ENCODE measurements around the gene FAM135A.
A peak's percentile ranks its signal among the peaks of the same experiment; 100 is the strongest.
"Not testable (repeated sequence)": the region's sequence is repeated elsewhere in the genome, so short reads cannot be mapped to it uniquely, and the experiment has no call there.

Gene FAM135A

DNA sequence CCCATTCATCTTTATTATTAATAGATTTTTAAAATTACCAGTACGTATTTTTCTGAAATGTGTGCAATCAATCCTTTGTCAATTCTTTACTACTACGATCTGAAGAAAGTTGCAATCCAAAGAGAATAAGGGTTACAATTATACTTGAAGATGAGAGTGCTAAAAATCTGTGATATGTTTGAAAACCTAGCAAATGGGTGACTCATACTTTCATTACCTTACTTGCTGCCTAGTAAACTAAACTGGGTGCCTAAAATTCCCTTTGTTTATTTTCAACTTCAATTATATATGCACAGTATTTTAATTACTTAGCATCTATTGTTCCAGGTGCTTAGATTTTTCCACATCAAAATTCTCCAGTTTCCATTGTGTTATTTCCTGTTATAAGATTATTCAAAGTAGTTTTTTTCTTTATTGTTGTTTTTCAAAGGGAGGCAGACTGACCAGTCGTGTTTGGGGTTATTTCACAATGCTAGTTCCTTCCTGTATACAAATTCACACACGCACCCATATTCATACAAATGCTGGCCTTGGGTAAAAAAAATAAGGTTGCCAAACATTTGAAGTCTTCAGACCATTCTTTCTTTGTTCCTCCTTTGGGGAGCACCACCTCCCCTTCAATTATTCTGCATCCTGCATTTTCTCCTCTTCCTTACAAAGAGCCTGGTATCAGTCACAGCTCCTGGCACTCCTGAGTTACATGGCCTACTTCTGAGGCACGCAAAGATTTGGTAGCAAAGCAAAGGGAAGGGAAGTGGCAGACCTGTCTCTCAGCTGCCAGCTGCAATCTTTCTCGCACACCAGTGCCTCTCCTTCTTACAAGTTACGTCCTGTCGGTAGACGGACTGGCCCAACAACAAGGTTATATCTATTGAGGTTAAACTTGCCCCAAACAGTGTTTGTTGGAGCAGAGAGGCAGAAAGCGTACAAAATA lies 16.2 kb upstream of the FAM135A start:
- no peak for DNase-seq (ENCODE audit: low read depth)

DNA sequence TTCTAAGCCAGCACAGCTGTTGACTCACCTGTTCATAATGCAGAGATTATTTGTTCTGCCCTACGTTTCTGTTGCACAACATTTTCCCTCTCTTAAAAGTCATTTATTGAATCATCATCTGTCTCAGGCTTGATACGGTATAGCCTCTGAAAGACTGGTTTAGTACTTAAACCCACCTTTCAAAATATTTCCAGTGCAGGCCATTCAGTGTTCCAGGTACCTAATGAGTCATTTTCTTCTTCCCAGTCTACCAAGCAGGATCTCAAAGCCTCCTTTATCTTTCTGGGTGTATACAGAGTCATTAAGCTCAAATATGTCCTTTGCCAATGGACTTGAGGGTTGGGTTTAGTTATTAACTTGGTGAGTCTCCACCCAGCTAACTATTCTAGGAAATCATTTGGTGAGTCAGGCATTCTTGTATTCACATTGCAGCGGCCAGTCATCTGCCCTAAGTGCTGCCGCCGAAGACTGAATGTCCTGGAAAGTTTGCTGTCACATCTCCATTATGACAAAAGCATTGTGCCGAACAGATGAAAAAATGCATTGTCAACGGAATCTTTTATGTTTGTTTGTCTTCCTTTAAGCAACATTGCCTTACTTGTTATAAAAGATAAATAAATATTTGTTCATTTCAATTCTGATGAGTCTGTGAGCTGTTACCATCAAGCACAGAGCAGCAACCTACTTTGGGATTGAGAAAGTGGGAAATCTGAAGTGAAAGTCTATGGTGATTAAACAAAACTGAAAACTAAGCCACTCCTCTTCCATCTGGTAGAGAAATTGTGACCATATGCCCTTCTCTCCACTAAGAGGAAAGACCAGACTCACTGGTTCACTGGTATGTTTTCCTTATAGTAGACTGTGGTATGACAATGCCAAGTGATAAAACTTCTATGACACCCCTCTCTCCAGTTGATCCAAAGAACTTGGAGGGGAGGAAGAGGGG lies 14.3 kb upstream of the FAM135A start:
- DNase-seq (ENCODE audit: low read depth) = peak; percentile 31

DNA sequence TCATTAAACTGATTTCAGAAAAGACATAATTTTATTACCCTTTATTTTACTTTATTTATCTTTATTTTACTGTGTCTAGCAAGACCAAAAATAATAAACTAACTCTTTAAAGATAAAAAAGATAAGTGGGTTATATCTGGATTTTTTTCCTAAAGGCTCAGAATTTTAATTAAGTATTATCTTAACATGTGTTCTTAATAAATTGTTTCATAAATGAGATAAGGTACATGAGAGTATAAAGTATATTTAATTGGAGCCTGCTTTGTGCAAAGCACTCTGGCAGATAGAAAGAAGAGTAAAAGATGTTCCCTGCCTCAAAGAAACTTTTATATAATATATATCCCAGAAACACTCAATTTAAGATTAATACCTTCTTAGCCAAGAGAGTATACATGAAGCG lies 8.7 kb upstream of the FAM135A start:
- no peak for DNase-seq (ENCODE audit: low read depth)

DNA sequence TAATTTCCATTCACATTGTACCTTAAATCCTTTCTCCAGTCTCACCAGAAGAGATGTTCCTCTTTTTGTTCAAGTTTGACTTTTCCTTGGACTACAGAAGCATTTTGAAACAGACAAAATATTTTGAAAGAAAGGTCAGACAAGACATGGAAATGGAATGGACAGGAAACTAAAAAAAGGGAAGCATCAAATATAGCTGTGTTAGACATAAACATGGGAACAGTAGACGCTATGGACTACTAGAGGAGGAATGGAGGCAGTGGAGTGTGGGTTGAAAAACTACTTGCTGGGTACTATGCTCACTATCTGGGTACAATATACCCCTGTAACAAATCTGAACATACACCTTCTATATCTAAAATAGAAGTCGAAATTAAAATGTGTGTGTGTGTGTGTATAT lies 4.1 kb upstream of the FAM135A start:
- no peak for DNase-seq (ENCODE audit: low read depth)

DNA sequence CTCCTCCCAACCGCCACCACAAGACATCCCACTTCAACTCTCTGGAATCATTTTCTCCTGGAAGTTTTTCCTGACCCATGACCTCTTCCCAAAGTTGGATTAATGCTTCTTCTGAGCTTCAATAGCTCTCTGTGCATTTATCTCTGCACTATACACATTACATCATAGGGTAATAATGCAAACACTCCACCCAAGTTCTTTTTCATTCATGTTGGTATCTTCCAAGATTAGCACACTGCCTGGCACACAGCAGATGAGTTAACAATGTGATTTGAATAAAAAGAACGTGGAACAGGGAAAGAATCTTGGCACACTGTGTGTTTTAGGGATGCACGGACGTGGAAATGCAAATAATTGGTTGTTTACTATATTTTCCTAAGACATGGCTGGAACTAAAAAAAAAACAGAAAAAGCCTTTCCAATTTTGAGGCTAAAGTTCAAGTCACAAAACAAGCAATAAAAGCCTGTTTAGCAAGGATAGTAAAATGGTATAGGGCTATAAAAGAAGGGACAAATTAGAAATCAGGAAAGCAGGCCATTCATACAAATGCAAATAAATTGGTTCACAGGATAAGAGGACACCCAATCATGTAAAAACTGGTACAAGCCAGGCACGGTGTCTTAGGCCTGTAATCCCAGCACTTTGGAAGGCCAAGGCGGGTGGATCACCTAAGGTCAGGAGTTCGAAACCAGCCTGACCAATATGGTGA lies 1.6 kb upstream of the FAM135A start:
- DNase-seq (ENCODE audit: low read depth) = no peak

DNA sequence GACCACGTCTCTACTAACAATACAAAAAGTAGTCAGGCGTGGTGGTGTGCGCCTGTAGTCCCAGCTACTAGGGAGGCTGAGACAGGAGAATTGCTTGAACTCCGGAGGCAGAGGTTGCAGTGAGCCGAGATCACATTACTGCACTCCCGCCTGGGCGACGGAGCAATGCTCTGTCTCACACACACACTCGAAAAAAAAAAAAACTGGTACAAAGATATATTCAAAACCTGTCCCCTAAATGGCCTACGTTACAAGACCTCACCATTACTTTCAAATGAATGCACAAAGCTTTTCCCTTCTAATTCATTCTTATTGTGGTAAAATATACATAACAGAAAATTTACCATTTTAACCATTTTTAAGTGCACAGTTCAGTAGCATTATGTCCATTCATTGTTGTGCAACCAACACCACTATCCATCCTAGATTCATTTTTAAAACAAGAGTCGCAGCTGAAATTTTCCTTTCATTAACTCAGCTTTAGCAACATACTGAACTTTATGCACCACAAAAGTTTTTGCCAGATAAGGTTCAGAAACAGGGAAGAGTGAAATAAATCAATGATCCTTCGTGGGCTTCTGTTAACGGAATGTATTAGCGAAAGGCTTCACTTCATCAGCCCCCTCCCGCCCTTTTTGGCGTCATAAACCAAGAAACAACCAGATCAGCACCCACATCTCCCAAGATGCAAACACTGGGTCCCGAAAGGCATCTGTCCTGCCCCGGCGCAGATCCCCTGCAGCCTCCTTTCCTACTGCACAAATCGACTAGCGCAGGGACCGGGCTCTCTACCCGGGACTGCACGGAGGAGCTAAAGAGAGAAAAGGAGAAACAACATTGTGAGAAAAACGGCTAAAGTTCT lies 825 bp upstream of the FAM135A start:
- DNase-seq (ENCODE audit: low read depth) = no peak

DNA sequence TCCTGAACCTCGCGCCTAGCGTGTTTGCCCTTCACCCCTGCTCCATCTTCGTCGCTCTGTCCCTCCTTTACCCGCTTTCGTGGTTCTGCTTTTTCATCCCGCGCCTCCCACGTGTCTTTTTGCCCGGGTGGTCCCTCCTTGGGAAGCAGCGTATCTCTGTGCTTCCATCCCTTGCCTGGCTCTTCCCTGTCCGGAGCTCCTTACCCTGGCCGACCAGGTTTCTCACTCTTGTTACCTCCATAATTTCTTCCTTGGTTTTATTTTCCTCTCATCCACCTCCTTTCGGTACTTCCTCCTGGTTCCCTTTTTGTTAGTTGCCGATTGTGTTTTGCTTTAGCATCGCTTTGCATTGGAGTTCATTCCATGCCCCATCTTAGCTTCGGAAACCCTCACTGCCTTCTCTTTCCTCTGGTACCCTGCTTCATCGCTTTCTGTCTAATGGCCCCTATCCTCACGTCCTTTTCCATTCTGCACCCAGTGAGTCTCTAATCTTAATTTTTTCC lies 735 bp downstream of the FAM135A start:
- no peak for DNase-seq (ENCODE audit: low read depth)

DNA sequence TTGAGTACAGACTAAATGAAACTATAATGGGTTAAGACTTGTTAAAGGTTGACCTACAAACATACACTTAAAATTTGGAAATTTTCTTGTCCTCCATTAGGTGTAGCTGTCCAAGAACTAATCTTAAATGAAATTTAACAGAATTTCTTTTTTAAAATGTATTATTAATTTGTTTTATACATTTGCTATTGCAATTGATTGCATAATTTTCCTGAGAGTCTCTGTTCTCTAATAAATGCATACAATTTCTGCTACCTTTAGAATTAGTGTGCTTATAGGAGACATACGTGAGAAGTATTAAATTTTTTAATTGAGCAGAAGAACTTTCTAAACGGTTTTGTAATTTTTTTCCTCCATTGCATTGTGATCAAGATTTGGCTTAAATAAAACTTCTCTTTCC lies 1.5 kb downstream of the FAM135A start:
- DNase-seq (ENCODE audit: low read depth) = no peak

DNA sequence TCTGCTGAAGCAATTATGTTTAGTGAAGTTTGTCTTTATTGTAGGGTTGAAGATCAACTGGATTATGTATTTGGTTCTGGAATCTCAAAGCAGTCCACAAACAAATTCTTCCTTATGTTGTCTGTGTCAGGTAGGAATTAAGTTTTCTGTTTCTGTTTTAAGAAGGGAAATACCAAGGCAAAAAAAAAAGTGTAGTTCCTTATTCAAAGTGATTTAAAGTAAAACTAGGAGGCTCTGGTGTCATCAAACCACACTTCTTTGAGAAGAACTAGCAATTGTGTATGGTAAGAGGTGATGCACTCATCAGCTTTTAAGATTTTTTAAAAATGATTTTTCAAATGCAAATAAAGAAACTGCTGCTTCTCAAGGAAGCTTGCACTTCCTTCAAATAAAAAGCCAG lies 1.9 kb downstream of the FAM135A start:
- DNase-seq (ENCODE audit: low read depth) = no peak

DNA sequence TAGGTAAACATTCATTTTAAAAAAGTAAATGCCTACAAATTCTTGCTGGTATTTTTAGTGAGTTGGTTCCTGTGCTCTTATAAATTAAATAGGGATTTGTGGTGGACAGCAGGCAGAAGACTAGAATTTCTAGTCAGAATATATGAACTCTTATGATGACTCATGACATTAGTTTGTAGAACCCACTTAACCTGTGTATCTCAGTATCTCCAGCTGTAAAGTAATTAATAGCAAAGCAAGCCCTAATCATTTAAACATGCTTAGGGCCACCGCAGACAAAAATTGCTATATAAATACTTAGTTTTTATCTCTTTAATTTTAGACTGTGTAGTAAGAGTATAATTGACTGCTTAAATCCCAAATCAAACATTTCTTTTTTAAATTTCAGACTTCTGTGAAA lies 2.4 kb downstream of the FAM135A start:
- DNase-seq (ENCODE audit: low read depth) = no peak

DNA sequence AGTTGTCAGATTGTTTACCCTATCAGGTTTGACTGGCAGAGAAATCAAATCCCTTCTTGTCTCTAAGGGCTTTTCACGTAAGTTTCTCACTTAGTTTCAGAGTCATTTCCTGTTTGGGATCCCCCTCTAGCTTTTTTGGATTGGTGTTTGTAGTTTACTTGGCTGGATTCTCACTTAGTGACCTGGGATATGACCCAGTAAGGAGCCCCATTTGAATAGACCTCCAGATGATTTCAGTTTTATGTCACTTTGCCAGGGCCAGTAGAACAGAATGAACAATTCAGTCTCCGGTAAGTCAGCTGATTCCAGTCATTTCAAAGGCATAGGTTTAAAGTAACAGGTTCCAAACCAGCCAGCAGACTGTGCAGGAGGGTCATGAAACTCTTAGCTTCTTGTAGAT lies 8.2 kb downstream of the FAM135A start:
- no peak for DNase-seq (ENCODE audit: low read depth)

DNA sequence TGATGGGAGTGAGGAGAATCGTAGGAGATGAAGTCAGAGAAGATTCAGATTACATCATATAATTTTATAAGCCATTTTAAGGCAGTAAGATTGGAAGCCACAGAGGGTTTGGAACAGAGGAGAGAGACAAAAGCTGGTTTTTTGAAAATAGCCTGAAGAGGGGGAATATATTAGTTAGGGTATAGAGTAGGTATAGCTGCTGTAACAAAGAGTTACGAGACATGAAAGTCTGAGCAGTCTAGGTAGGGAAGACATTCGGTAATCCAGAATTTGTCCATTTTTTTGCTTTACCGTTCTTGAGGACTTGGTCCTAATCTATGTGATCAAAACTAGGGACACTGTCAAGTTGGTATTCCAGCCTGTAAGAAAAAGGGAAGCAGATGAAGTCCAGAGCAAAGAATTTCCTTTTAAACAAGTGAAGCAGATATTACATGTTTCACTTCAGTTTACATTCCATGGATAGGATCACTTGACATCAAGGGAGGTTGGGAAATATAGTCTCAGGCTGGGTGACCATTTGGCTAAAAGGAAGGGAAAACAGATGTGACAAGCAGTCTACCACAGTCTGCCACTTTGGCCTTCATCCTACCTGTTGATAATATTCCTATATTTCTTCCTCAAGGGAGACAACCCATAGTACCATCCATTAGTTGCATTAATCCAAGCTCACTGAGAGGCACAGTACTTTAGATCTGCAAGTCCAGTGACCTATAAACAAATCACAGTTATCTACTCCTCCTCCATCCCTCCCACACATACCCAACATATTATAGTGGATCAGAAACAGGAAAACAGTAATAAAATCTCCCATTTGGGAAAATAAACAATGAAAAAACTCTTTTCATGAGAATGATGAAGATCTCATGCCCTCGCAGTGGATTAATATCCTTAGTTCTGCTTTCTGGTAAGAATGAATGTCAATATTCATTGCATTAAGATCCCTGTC lies 10.2 kb downstream of the FAM135A start:
- peak; percentile 8 for DNase-seq (ENCODE audit: low read depth)

DNA sequence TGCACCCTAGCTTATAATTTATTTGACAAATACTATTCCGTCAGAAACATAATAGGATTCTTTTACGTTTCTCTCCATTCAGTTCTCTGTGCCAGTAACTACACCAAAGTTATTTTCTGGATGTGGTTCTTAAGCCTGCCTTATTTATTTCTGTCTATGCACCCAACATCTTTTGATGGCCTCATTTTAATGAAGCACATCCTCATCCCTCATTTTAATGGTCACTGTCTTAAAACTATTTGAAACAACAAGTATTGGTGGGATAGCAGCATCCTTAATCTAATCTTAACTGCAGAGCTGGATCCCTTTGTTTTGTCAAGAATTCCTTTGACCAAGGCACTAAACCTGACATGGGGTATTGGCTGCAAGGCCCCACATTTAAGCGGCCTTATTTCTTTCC lies 11.0 kb downstream of the FAM135A start:
- no peak for DNase-seq (ENCODE audit: low read depth)

DNA sequence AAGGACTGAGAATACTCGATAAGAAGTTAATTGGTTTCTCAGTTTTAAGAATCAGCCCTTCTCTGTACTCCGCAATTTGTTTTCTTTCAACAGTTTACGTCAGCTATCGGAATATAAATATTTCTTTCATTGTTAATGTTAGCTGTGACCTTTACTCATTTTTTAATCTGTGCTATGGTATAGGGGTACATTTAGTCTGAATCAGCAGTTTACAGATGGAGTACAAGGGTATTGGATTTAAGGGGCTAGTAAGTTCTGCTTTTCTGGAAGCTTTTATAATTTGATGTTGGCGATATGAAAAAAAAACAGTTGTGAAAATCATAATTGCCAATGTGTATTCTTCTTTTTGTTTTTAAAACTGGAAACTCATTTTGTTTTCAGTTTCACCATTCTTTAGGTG lies 23.0 kb downstream of the FAM135A start:
- DNase-seq (ENCODE audit: low read depth) = no peak

DNA sequence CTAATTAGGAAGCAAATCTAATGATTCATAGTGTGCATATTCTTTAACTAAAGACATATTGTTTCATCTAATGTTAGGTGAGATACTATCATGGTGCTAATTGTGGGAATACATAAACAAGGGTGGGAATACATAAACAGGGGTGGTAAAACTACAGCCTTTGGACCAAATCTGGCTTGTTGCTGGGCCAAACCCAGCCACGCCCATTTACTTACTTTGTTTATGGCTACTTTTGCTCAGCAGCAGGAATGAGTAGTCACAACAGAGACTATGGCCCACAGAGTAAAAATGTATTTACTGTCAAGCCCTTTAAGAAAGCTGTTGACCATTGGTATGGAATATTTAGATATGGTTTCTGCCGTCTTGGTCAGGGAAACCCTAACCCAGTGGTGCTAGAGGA lies 31.7 kb downstream of the FAM135A start:
- DNase-seq (ENCODE audit: low read depth) = no peak

DNA sequence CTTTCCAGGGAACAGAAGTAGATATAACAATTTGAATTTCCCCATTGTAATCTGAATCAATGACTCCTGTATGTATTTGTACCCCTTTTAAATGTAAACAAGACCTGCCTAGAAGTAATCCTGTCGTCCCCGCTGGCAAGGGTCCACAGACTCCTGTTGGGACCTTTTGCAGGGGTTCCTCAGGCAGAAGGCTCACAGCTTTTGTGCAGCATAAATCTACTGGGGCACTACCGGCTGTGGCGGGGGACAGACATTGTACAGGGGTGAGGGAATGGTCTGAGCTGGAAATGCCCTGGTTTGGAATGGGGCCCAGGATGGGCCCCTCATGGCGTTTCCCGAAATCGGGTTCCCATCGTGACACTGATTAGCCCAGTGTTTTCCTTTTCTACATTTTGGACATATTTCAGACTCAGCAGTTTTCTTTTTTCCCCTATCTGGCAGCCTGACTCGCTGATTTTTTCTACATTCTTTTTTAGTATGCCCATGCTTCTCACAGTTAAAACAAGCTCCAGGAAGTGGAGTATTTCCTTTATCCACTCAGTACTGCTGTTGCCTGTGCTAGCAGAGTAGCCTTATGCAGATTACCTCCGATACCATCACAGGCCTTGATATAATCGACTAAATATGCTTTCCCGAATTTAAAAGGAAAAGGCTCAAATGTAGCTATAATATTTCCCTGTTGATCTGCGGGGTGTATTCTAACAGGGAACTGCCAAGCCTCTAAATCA lies 34.2 kb downstream of the FAM135A start:
- DNase-seq (ENCODE audit: low read depth) = not testable (repeated sequence)

DNA sequence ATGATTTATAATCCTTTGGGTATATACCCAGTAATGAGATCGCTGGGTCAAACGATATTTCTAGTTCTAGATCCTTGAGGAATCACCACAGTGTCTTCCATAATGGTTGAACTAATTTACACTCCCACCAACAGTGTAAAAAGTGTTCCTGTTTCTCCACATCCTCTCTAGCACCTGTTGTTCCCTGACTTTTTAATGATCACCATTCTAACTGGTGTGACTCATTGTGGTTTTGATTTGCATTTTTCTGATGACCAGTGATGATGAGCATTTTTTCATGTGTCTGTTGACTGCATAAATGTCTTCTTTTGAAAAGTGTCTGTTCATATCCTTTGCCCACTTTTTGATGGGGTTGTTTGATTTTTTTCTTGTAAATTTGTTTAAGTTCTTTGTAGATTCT lies 40.6 kb downstream of the FAM135A start:
- not testable (repeated sequence) for DNase-seq (ENCODE audit: low read depth)

DNA sequence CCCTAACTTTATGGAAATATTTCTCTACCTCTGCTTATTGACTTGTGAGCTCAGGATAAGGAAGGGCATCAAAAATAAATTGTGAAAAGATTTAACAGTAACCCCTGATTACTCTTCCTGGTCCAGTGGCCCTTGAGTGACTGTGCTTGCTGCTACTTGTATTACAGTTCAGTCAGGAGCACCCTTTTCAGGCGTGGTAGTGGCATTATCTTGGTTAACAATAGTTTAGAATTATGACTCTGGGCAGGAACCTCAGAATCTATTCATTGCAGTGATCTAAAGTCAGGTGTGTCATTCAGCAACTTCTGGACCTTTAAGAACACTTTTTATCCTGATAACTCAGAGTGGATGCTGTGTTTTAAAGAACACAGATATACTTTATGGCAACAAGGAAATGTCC lies 43.4 kb downstream of the FAM135A start:
- no peak for DNase-seq (ENCODE audit: low read depth)

DNA sequence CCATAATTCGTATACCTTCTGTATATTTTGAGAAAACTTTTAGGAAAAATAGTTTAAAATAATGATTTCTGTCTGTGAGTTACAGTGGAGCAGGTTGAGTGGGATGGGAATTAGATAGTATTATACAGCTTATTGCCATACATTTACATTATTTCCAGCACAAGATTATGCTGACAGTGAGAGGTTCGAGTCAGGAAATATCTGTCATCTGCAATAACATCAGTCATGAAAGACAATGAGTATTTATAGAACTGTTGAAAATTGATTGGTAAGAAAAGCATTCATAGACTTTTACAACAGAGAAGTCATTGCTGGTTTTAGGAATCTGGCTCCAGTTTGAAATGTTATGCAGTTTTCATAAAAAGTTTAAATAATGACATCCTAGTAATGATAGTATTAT lies 45.9 kb downstream of the FAM135A start:
- DNase-seq (ENCODE audit: low read depth) = no peak
